Thoracic aorta (tissue), 2 donors: Measurements from ENCODE around the gene GPHA2. TPM values are rescaled to one million over a fixed set of nuclear protein-coding genes. Genes with fewer than 3 reads are reported as not detected.

Source experiments
- ATAC-seq: fragments of 150-250 bp; one replicate; pipeline ENCODE4 v1.8.0; 2017; ENCODE audit warnings: low read depth; ENCODE audit not compliant: insufficient number of reproducible peaks, low FRiP score
- DNase-seq: peaks from one replicate; pipeline ENCODE4 v3.0.0-alpha.2; 2020; ENCODE audit warnings: low spot score
- H3K27ac ChIP-seq, 2 donors: fragments of 200-600 bp; sonication (generic); 1 replicate in 1 of 2; 2 replicates in 1 of 2; pipeline ENCODE4 v1.5.1; 2016; ENCODE audit warnings: mild to moderate bottlenecking in 2 of 2, moderate library complexity in 2 of 2
- H3K27me3 ChIP-seq: fragments of 200-600 bp; sonication (generic); replicated peaks from 2 replicates; pipeline ENCODE4 v1.6.0; 2016; ENCODE audit warnings: mild to moderate bottlenecking; ENCODE audit not compliant: insufficient read depth
- H3K36me3 ChIP-seq: fragments of 200-600 bp; sonication (generic); one replicate; pipeline ENCODE4 v1.5.1; 2016
- H3K4me1 ChIP-seq, 2 donors: fragments of 200-600 bp; sonication (generic); 1 replicate in 1 of 2; 2 replicates in 1 of 2; pipeline versions ENCODE4 v1.5.1 to v1.6.0; 2016; ENCODE audit warnings: low read depth in 2 of 2, mild to moderate bottlenecking in 1 of 2; ENCODE audit not compliant: control insufficient read depth in 1 of 2
- H3K4me3 ChIP-seq: fragments of 200-600 bp; sonication (generic); 2 replicates; pipeline ENCODE4 v1.5.1; 2016; ENCODE audit warnings: mild to moderate bottlenecking
- H3K9me3 ChIP-seq: fragments of 200-600 bp; sonication (generic); 2 replicates; pipeline ENCODE4 v1.5.1; 2016
- total RNA-seq, 2 donors: library from RNA; depleted of rRNA; stranded (reverse); fragments of >200 nt; gene quantifications; one replicate each; pipeline versions ENCODE4 v1.1.0 to v1.2.3, GENCODE V29; 2016
- TF ChIP-seq, protein P1 (sequence below): fragments of 200-600 bp; sonication (generic); IDR thresholded peaks from one replicate; pipeline ENCODE4 v1.5.1; 2019; ENCODE audit warnings: antibody characterized with exemption

GPHA2 gene
- total RNA-seq, 2 donors from 2014 or later, result not detected

DNA sequence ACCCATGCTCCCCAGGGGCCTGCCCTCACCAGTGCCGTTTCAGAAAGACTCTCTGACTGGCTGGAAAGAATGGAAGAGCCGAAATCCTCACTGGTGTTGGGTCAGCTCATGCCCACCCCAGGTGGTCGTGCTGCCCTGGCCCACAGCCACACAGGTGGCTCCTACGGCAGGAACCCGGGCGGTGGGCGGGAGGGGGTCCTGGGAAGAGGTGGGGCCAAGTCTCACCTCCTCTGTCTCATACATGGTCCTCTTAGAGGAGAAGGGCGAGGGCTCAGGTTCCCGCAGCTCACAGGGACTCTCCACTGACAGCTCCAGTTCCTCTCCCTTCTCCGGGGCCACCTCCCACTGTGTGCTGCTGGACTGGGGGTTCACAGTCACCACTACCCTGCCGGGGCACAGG, 26.9 kb downstream of the GPHA2 start:
- DNase-seq (no peak), ATAC-seq (no peak)
- Histone ChIP-seq H3K27me3 (no peaks in the 10 kb centered on the region), H3K4me3 (no peak overlapping the region), H3K36me3 (peaks cover 82% of the 10 kb centered on the region), H3K4me1 (no peaks in the 10 kb centered on the region), H3K9me3 (no peaks in the 10 kb centered on the region), H3K27ac (no peak overlapping the region)
- TF ChIP-seq, protein P1, sequence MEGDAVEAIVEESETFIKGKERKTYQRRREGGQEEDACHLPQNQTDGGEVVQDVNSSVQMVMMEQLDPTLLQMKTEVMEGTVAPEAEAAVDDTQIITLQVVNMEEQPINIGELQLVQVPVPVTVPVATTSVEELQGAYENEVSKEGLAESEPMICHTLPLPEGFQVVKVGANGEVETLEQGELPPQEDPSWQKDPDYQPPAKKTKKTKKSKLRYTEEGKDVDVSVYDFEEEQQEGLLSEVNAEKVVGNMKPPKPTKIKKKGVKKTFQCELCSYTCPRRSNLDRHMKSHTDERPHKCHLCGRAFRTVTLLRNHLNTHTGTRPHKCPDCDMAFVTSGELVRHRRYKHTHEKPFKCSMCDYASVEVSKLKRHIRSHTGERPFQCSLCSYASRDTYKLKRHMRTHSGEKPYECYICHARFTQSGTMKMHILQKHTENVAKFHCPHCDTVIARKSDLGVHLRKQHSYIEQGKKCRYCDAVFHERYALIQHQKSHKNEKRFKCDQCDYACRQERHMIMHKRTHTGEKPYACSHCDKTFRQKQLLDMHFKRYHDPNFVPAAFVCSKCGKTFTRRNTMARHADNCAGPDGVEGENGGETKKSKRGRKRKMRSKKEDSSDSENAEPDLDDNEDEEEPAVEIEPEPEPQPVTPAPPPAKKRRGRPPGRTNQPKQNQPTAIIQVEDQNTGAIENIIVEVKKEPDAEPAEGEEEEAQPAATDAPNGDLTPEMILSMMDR, result no peak

GRCh38 chr11:64906314-64906635, 29.4 kb downstream of the GPHA2 start:
- H3K4me1 ChIP-seq, result no peaks in the 10 kb centered on the region
- H3K4me3 ChIP-seq, result no peak overlapping the region
- TF ChIP-seq, protein P1, result no peak
- H3K27ac ChIP-seq, result no peak overlapping the region
- no peaks in the 10 kb centered on the region for H3K9me3 ChIP-seq
- no peaks in the 10 kb centered on the region for H3K27me3 ChIP-seq
- ATAC-seq (no peak), DNase-seq (no peak)
- H3K36me3 ChIP-seq, result peaks cover 80% of the 10 kb centered on the region

DNA sequence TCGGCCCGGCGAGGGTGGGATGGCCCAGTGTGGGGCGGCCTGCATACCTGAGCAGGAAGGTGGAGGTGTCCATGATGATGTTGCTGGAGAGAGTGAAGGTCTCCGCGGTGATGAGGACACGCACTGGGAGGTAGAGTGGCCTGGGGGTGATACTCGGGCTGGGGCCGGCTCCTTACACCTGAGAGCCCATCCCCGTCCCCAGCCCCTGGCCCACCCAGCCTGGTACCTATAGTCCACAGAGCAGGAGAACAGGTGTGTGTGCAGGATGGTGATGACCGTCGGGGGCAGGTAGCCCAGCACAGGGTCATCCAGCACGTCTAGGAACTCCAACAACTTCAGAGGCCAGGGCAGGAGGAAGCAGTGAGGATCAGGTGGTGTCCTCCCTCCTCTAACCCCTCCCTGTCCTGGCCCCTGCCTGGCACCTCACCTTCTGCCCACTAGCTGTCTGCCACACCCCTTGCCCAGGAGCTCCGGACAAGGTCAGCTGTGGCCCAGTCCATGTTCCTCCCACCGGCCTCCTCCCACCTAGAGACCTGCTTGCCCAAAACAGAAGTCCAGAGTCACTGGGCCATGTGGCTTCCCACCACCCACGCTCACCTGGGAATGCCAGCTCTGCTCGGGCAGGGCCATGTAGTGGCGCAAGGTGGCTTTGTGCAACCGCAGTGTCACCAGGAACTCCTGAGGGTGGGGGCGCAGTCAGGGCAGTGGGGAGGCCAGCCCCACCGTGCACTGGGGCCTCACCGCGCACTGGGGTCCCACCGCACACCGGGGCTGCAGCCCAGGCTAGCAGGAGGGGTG, 30.0 kb downstream of the GPHA2 start:
- Histone ChIP-seq H3K9me3 (no peaks in the 10 kb centered on the region), H3K4me1 (no peaks in the 10 kb centered on the region), H3K4me3 (no peak overlapping the region), H3K27ac (no peak overlapping the region), H3K36me3 (peaks cover 78% of the 10 kb centered on the region), H3K27me3 (no peaks in the 10 kb centered on the region)
- TF ChIP-seq, protein P1, result no peak
- DNase-seq (no peak), ATAC-seq (no peak)

- no peaks in the 10 kb centered on the region for H3K9me3 ChIP-seq
- no peak overlapping the region for H3K4me3 ChIP-seq
- no peak overlapping the region for H3K27ac ChIP-seq
- DNase-seq, result no peak
- H3K36me3 ChIP-seq, result peaks cover 74% of the 10 kb centered on the region
- TF ChIP-seq, protein P1, result no peak
- no peaks in the 10 kb centered on the region for H3K4me1 ChIP-seq
- ATAC-seq, result no peak
- H3K27me3 ChIP-seq, result no peaks in the 10 kb centered on the region
These were observed 32.3 kb downstream of the GPHA2 start for GRCh38 chr11:64903291-64903833.

- Histone ChIP-seq H3K27ac (no peak overlapping the region), H3K36me3 (peaks cover 75% of the 10 kb centered on the region), H3K4me1 (no peaks in the 10 kb centered on the region), H3K27me3 (no peaks in the 10 kb centered on the region), H3K9me3 (no peaks in the 10 kb centered on the region), H3K4me3 (no peak overlapping the region)
- TF ChIP-seq, protein P1, result no peak
- ATAC-seq (no peak), DNase-seq (no peak)
These were observed 33.4 kb downstream of the GPHA2 start for GRCh38 chr11:64902102-64902900.
